Psoas muscle (tissue), 8 donors: ENCODE data around the gene REG3G. TPM values are rescaled to one million over a fixed set of nuclear protein-coding genes. Genes with fewer than 3 reads are reported as not detected.

Experiments
- ATAC-seq, 4 donors: fragments of 200-7000 bp; cut with Tn5 transposase; one replicate each; pipeline ENCODE4 v1.9.1; 2020; ENCODE audit warnings: moderate library complexity in 3 of 4, mild to moderate bottlenecking in 2 of 4
- DNase-seq, 2 donors: peaks; one replicate each; pipeline ENCODE4 v3.0.0-alpha.2; 2020
- H3K27ac ChIP-seq: fragments of 200-600 bp; one replicate; pipeline ENCODE4 v1.8.0; 2022
- H3K27me3 ChIP-seq, 3 donors: fragments of 200-600 bp in 1 of 3; one replicate each; pipeline versions ENCODE4 v1.6.1 to v1.8.0; 2013 to 2022; ENCODE audit warnings: low read length in 2 of 3, mild to moderate bottlenecking in 2 of 3, moderate library complexity in 1 of 3; ENCODE audit not compliant: insufficient read depth in 3 of 3
- H3K36me3 ChIP-seq, 2 donors: fragments of 200-600 bp in 1 of 2; one replicate each; pipeline versions ENCODE4 v1.6.1 to v1.8.0; 2013 to 2022; ENCODE audit warnings: low read depth in 1 of 2, mild to moderate bottlenecking in 1 of 2, moderate library complexity in 1 of 2; ENCODE audit not compliant: insufficient read depth in 1 of 2
- H3K4me1 ChIP-seq: fragments of 200-600 bp; one replicate; pipeline ENCODE4 v1.8.0; 2022
- H3K4me3 ChIP-seq: fragments of 200-600 bp; one replicate; pipeline ENCODE4 v1.8.0; 2022; ENCODE audit warnings: mild to moderate bottlenecking
- H3K9me3 ChIP-seq: fragments of 200-600 bp; one replicate; pipeline ENCODE4 v1.8.0; 2022
- CTCF ChIP-seq: fragments of 200-600 bp; IDR thresholded peaks from one replicate; pipeline ENCODE4 v1.8.0; 2022; ENCODE audit warnings: antibody characterized with exemption
- WGBS, 3 donors: extraction: QIAGEN DNeasy Blood & Tissue Kit; methylation state at CpG; one replicate each; pipeline versions ENCODE4 v1.1.6 to v1.1.7; 2013; 5-methylcytosine and 5-hydroxymethylcytosine counted together
- intact Hi-C, 2 donors: fragments of 100-400 bp; cut with DNase I; formaldehyde crosslinking; loops; one replicate each; pipeline versions ENCODE4 v1.11.0 to v1.14.2; 2022
- long read RNA-seq, 2 donors: library from polyadenylated mRNA; unstranded; transcript quantifications; one replicate each; pipeline ENCODE4 v2.0.0, GENCODE V29; 2021
- polyA plus RNA-seq, 3 donors: library from polyadenylated mRNA; stranded (reverse); fragments of 200-250 nt; gene quantifications; one replicate each; pipeline ENCODE4 v1.2.3, GENCODE V29; 2013
- total RNA-seq, 4 donors: library from RNA; stranded (reverse); fragmentation: NEBNext Ultra II Directional in 2 of 4; extraction: Animal tissue kit (Norgen Biotek cat#: 25700) in 2 of 4; gene quantifications; one replicate each; pipeline versions ENCODE4 v1.2.1 to v1.2.4, GENCODE V29; 2021 to 2023
- donor health status: healthy with polysubstance abuse.
- donor health status: DM: no; HTN: no; CAD: no; lungs with moderate emphysema.
- donor health status: Bipolar disorder and iron deficiency.
- donor health status: healthy.
- donor health status: DM: yes; HTN: yes; CAD: no.
- donor health status: DM: no; HTN: no; CAD: no.
- donor health status: DM: no; HTN: no; CAD: no.
- donor health status: DM: yes; HTN: yes; CAD: no.

The REG3G gene
- not detected for total RNA-seq
- polyA plus RNA-seq: under 1 TPM in 1 of 3 donors, not detected in 2; 0.23 TPM
- long read RNA-seq, donor 1: 0 reads
- long read RNA-seq, donor 2: 0 reads

GRCh38 chr2:79025421-79025820 lies at the start of gene REG3G:
Gene REG3G, plus strand, starts transcription at chr2:79025702. Its CDS starts 392 bp downstream, at chr2:79026094.
- Histone ChIP-seq H3K9me3 (no peaks in the 10 kb centered on the region), H3K27me3 (no peaks in the 10 kb centered on the region), H3K27ac (no peak within 1 kb of the TSS), H3K4me3 (no peak within 1 kb of the TSS), H3K36me3 (no peaks in the 10 kb centered on the region), H3K4me1 (no peaks in the 10 kb centered on the region)
- intact Hi-C loops: no loop called here
- ATAC-seq (no peak), DNase-seq (no peak)
- 14 to 38% (median 16%) methylated on average over 3 of the region's 3 CpGs for WGBS, 3 donors
- TF ChIP-seq CTCF: no peak

GRCh38 chr2:78977661-78978145 lies 47.8 kb upstream of the REG3G start:
- WGBS, 3 donors: 56 to 60% (median 60%) methylated on average over 4 of the region's 4 CpGs
- Histone ChIP-seq H3K27ac (no peak overlapping the region), H3K36me3 (no peaks in the 10 kb centered on the region), H3K4me1 (no peaks in the 10 kb centered on the region), H3K27me3 (no peaks in the 10 kb centered on the region), H3K4me3 (no peak overlapping the region), H3K9me3 (no peaks in the 10 kb centered on the region)
- intact Hi-C loops: loop anchor here (10.0 kb wide), 3 partner anchors 543 to 623 kb away; no protein-coding TSS in a partner anchor
- TF ChIP-seq CTCF: no peak
- DNase-seq: no peak
- no peak for ATAC-seq

- no peaks in the 10 kb centered on the region for H3K36me3 ChIP-seq
- no peak for TF ChIP-seq CTCF
- no peaks in the 10 kb centered on the region for H3K9me3 ChIP-seq
- ATAC-seq (no peak), DNase-seq (no peak)
- H3K27me3 ChIP-seq: no peaks in the 10 kb centered on the region
- no peak overlapping the region for H3K27ac ChIP-seq
- H3K4me3 ChIP-seq: no peak overlapping the region
- intact Hi-C loops: loop anchor here (10.0 kb wide), 3 partner anchors 544 to 624 kb away; no protein-coding TSS in a partner anchor
- no peaks in the 10 kb centered on the region for H3K4me1 ChIP-seq
Observed at GRCh38 chr2:78978340-78978739, 47.2 kb upstream of the REG3G start.

- Histone ChIP-seq H3K27me3 (no peaks in the 10 kb centered on the region), H3K9me3 (no peaks in the 10 kb centered on the region), H3K4me1 (no peaks in the 10 kb centered on the region), H3K4me3 (no peak overlapping the region), H3K36me3 (no peaks in the 10 kb centered on the region), H3K27ac (no peak overlapping the region)
- DNase-seq (peak; percentile 20 to 55), ATAC-seq (peak in 1 of 4 donors; percentile 63)
- TF ChIP-seq CTCF: peak; percentile 50
- intact Hi-C loops: loop anchor here (10.0 kb wide), 3 partner anchors 545 to 625 kb away; no protein-coding TSS in a partner anchor
- 33 to 37% (median 34%) methylated on average over 9 of the region's 9 CpGs for WGBS, 3 donors
Observed at GRCh38 chr2:78979380-78980151, 45.9 kb upstream of the REG3G start.
